K562 (cell line): ENCODE data around the gene LMAN2L. TPM values are rescaled to one million over a fixed set of nuclear protein-coding genes. Genes with fewer than 3 reads are reported as not detected.

Experiments
- ATF2 ChIP-seq: sonication (generic); formaldehyde crosslinking; IDR thresholded peaks from 2 replicates; pipeline ENCODE4 v1.8.1; 2022; ENCODE audit warnings: missing genetic modification reagents
- BCOR ChIP-seq: fragments of 450-650 bp; IDR thresholded peaks from 2 replicates; pipeline ENCODE4 v1.6.1; 2016
- CBX1 ChIP-seq: sonication (generic); IDR thresholded peaks from 2 replicates; pipeline ENCODE4 v1.6.1; 2016; ENCODE audit warnings: antibody characterized with exemption, low read depth, mild to moderate bottlenecking
- CREB3 ChIP-seq: fragments of 450-650 bp; conservative IDR thresholded peaks from 2 replicates; pipeline ENCODE4 v1.6.1; 2016; ENCODE audit warnings: missing genetic modification characterization, low read depth, mild to moderate bottlenecking, missing compliant biosample characterization, moderate library complexity
- CREBBP ChIP-seq: IDR thresholded peaks from one replicate; pipeline ENCODE4 v1.6.1; 2012; ENCODE audit warnings: low read depth, mild to moderate bottlenecking, control low read depth, inconsistent platforms, low read length
- E2F4 ChIP-seq: sonication (generic); formaldehyde crosslinking; IDR thresholded peaks from 2 replicates; pipeline ENCODE4 v1.8.0; 2022; ENCODE audit warnings: mild to moderate bottlenecking, low read depth, missing genetic modification reagents
- ELF4 ChIP-seq: fragments of 450-650 bp; formaldehyde crosslinking; IDR thresholded peaks from 2 replicates; pipeline ENCODE4 v1.4.0; 2022; ENCODE audit warnings: missing genetic modification characterization
- HNRNPK ChIP-seq: fragments of 200-400 bp; formaldehyde crosslinking; IDR thresholded peaks from one replicate; pipeline ENCODE4 v1.6.1; 2018; ENCODE audit warnings: mild to moderate bottlenecking, low read depth, low read length; ENCODE audit not compliant: poor library complexity, severe bottlenecking
- KDM5B ChIP-seq: fragments of 200-600 bp; sonication (generic); IDR thresholded peaks from 2 replicates; pipeline ENCODE4 v1.6.1; 2012; ENCODE audit warnings: low read depth, mild to moderate bottlenecking, moderate library complexity, low read length, control low read depth, inconsistent platforms; ENCODE audit not compliant: insufficient replicate concordance
- NEUROD1 ChIP-seq: fragments of 150-350 bp; IDR thresholded peaks from 2 replicates; pipeline ENCODE4 v1.6.1; 2014; ENCODE audit warnings: borderline replicate concordance, low read length, low read depth; ENCODE audit not compliant: partially characterized antibody
- NFATC3 ChIP-seq: fragments of 450-650 bp; IDR thresholded peaks from 2 replicates; pipeline ENCODE4 v1.6.1; 2017; ENCODE audit warnings: mild to moderate bottlenecking
- RBM15 ChIP-seq: fragments of 200-400 bp; formaldehyde crosslinking; IDR thresholded peaks from 2 replicates; pipeline ENCODE4 v1.6.1; 2018; ENCODE audit warnings: mild to moderate bottlenecking, low read length, moderate library complexity; ENCODE audit not compliant: insufficient read depth
- SRSF7 ChIP-seq: fragments of 200-400 bp; formaldehyde crosslinking; optimal IDR thresholded peaks from 2 replicates; pipeline ENCODE3; 2017; ENCODE audit warnings: mild to moderate bottlenecking, low read depth, low read length
- THRAP3 ChIP-seq: fragments of 450-650 bp; IDR thresholded peaks from 2 replicates; pipeline ENCODE4 v1.6.1; 2016; ENCODE audit warnings: mild to moderate bottlenecking, inconsistent platforms, borderline replicate concordance
- TRIM25 ChIP-seq: fragments of 450-650 bp; IDR thresholded peaks from 2 replicates; pipeline ENCODE4 v1.7.0; 2016; ENCODE audit warnings: borderline replicate concordance
- USF1 ChIP-seq: sonication (generic); formaldehyde crosslinking; IDR thresholded peaks from 2 replicates; pipeline ENCODE4 v1.9.0; 2022; ENCODE audit warnings: mild to moderate bottlenecking, missing genetic modification reagents
- ZBTB1 ChIP-seq: sonication (generic); formaldehyde crosslinking; IDR thresholded peaks from 2 replicates; pipeline ENCODE4 v1.8.1; 2023; ENCODE audit warnings: missing genetic modification reagents, low read depth, mild to moderate bottlenecking, borderline replicate concordance
- ZBTB17 ChIP-seq: fragments of 450-650 bp; formaldehyde crosslinking; IDR thresholded peaks from 2 replicates; pipeline ENCODE4 v1.4.0; 2020; ENCODE audit warnings: mild to moderate bottlenecking
- ZNF717 ChIP-seq: fragments of 250-450 bp; sonication (Bioruptor Pico); IDR thresholded peaks from 2 replicates; pipeline ENCODE4 v1.5.0; 2021
- polyA plus RNA-seq, 8 experiments: library from polyadenylated mRNA; depleted of rRNA in 4 of 8; stranded (reverse) in 5 of 8; unstranded in 3 of 8; fragments of >200 nt; fragmentation: Nextera tagmentation in 2 of 8; fragmentation: Illumina TruSeq in 1 of 8; extraction: Ambion mirVana in 2 of 8; extraction: Trizol in 1 of 8; gene quantifications; 2 replicates each; pipeline versions ENCODE4 v1.2.1 to v1.2.3, GENCODE V29; 2011 to 2014; ENCODE audit warnings: inconsistent platforms in 1 of 8, missing spikeins in 1 of 8
- total RNA-seq, 7 experiments: library from RNA; depleted of rRNA in 6 of 7; stranded (reverse); fragments of >200 nt in 6 of 7; fragmentation: Illumina TruSeq in 2 of 7; extraction: Trizol in 2 of 7; gene quantifications; 2 replicates each; pipeline versions ENCODE4 v1.2.1 to v1.2.3, GENCODE V29; 2011 to 2021; ENCODE audit warnings: low replicate concordance in 1 of 7

LMAN2L gene
- total and polyA plus RNA-seq, 9 of the 15 experiments (the other 6 are each of a cell fraction or from before 2014, with no cell fraction given), result 7.2 to 37.7 (median 12.5) TPM

GRCh38 chr2:96760036-96760985 lies 20.4 kb upstream of the LMAN2L start, which contains the start of gene CNNM4 (continued):
- TF ChIP-seq KDM5B, result peak; percentile 49
- no peak for TF ChIP-seq SRSF7
- no peak for TF ChIP-seq CREBBP
- TF ChIP-seq THRAP3, result no peak
- no peak for TF ChIP-seq BCOR
- TF ChIP-seq ZBTB1 (CRISPR knock-in tag), result peak; percentile 87
- TF ChIP-seq TRIM25, result no peak
- TF ChIP-seq CREB3 (tag), result no peak
- no peak for TF ChIP-seq ELF4 (CRISPR knock-in tag)
- TF ChIP-seq ZNF717, result no peak
- TF ChIP-seq NFATC3, result no peak
- TF ChIP-seq USF1, result peak; percentile 34; the same call in 1 of the 2 replicates
- TF ChIP-seq E2F4 (CRISPR knock-in tag), result peak; percentile 25; the same call in 1 of the 2 replicates
- no peak for TF ChIP-seq ATF2 (CRISPR knock-in tag)
- no peak for TF ChIP-seq RBM15
- TF ChIP-seq ZBTB17 (CRISPR knock-in tag), result no peak
- TF ChIP-seq CBX1, result no peak
- peak; percentile 41 for TF ChIP-seq NEUROD1
- TF ChIP-seq HNRNPK, result no peak
